GM19397 (cell line): Measurements from ENCODE around the gene PEAK3.

Source experiments
- ATAC-seq: cut with Tn5 transposase; IDR thresholded peaks from one replicate; pipeline ENCODE4 v1.9.1; 2021; ENCODE audit warnings: mild to moderate bottlenecking, moderate library complexity; ENCODE audit not compliant: unreplicated experiment

Gene PEAK3

GRCh38 chr19:2239173-2239572 is 42.8 kb downstream of the PEAK3 start:
- no peak for ATAC-seq

GRCh38 chr19:2237869-2238153 is 44.2 kb downstream of the PEAK3 start:
- no peak for ATAC-seq

- no peak for ATAC-seq
Observed at GRCh38 chr19:2237051-2237868, 44.7 kb downstream of the PEAK3 start.

GRCh38 chr19:2236314-2237050 is 45.5 kb downstream of the PEAK3 start, which contains the start of the genes PLEKHJ1 and SF3A2:
TSS of gene PLEKHJ1 (minus strand) at chr19:2236329. CDS start at chr19:2236248, 81 bp downstream.
TSS of gene SF3A2 (plus strand) at chr19:2236824. CDS start at chr19:2243419, 6,595 bp downstream.
- ATAC-seq = peak; percentile 77

GRCh38 chr19:2236064-2236313 is 46.0 kb downstream of the PEAK3 start:
- ATAC-seq = no peak

- ATAC-seq = peak; percentile 13
Observed at GRCh38 chr19:2235381-2236063, 46.5 kb downstream of the PEAK3 start.

- no peak for ATAC-seq
Observed at GRCh38 chr19:2234996-2235380, 47.0 kb downstream of the PEAK3 start.

GRCh38 chr19:2233601-2234280 is 48.2 kb downstream of the PEAK3 start:
- ATAC-seq = no peak

GRCh38 chr19:2232286-2233151 is 49.5 kb downstream of the PEAK3 start:
- no peak for ATAC-seq

- no peak for ATAC-seq
Observed at GRCh38 chr19:2231621-2232221, 50.3 kb downstream of the PEAK3 start.

- ATAC-seq = no peak
Observed at GRCh38 chr19:2230807-2231533, 51.0 kb downstream of the PEAK3 start.

GRCh38 chr19:2230033-2230531 is 51.9 kb downstream of the PEAK3 start:
- no peak for ATAC-seq

- ATAC-seq = no peak
Observed at GRCh38 chr19:2229103-2230032, 52.6 kb downstream of the PEAK3 start.

- no peak for ATAC-seq
Observed at GRCh38 chr19:2228157-2229030, 53.6 kb downstream of the PEAK3 start.

- ATAC-seq = no peak
Observed at GRCh38 chr19:2227415-2228156, 54.4 kb downstream of the PEAK3 start.

- ATAC-seq = no peak
Observed at GRCh38 chr19:2226840-2227360, 55.1 kb downstream of the PEAK3 start.
